Stimulated activated CD8-positive, alpha-beta memory T cell treated with anti-CD3 and anti-CD28 coated beads, Interleukin-7, amount 100 ng/mL, for 4 hours (primary cell): ENCODE results near the gene KCTD11.

Experiments used
- DNase-seq, 2 donors: peaks; one replicate each; pipeline ENCODE4 v3.0.0-alpha.2; 2020; ENCODE audit warnings: low read depth in 2 of 2

Gene KCTD11

DNA sequence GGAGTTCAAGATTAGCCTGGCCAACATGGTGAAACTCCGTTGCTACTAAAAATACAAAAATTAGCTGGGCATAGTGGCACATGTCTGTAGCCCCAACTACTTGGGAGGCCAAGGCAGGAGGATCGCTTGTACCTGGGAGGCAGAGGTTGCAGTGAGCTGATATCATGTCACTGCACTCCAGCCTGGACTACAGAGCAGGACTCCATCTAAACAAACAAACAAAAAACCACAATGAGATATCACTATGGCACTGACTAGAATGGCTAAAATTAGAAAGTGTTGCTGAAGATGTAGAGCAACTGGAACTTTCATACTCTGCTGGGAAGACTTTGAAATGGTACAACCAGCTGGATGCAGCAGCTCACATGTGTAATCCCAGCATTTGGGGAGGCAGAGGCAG, 22.4 kb downstream of the KCTD11 start:
- no peak for DNase-seq

- DNase-seq = no peak
These were observed 27.2 kb downstream of the KCTD11 start for GRCh38 chr17:7379134-7379533.

DNA sequence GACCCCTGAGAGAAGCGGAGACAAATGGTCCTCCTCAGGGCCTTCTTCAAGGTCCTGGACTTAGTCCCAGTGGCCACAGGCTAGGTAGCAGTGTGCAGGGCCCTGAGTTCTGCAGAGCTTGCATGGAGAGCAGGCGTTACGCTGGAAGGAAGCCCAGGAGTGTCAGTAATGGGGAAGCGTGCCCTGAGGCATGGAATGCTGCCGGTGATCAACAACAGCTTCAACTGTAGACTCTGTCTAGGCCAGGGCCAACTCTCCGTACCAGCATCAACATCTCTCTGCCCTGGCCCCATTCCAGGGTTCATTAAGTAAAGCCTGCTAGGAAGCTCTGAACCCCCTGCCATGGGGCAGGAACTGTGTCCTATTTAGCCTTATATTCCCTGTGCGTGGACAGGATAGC, 28.4 kb downstream of the KCTD11 start:
- no peak for DNase-seq

DNA sequence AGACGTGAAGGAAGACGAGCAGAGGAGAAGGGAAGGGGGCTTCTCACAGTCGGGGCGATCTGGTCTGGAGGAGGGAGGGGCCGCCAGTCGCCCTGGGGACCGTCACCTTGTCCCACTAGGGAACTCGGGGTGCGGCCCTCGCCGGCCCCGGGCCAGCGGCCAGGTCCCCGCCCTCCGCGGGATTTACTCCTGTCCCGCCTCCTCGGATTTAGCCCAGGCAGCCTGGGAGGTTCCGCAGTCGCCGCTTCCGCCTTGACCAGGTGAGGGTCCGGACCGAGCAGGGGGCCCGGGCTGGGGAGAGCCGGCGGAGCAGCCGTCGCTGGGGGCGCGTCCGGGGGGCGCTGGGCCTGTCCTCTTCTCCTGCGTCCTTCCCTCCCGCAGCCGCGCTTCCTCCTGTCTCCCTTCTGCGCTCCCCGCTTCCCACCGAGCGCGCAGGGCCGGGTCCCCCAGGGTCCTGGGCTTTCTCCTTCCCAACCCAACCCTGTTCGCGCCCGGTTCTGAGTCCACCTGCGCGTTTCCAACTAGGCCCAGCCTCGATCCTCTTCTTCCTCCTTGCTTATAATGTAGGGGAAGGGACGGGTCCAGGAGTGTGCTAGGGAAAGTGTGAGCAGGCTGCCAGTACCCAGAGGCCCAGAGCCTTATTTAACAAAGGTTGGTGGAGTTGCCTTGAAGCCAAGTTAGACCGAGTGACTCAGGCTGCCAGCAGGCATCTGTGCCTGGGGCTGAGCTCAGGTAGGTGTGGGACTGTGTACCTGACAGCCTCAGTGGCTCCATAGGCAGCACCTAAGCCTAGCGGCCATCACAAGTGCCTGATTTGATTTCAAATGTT, 29.1 kb downstream of the KCTD11 start, which contains the start of gene TNK1:
TSS of gene TNK1 (plus strand) at position 235 of the 829 bp plus-strand sequence. CDS start 1,838 bp downstream, outside the sequence.
- DNase-seq = no peak

- no peak for DNase-seq
These were observed 30.9 kb downstream of the KCTD11 start for GRCh38 chr17:7382901-7383300.

DNA sequence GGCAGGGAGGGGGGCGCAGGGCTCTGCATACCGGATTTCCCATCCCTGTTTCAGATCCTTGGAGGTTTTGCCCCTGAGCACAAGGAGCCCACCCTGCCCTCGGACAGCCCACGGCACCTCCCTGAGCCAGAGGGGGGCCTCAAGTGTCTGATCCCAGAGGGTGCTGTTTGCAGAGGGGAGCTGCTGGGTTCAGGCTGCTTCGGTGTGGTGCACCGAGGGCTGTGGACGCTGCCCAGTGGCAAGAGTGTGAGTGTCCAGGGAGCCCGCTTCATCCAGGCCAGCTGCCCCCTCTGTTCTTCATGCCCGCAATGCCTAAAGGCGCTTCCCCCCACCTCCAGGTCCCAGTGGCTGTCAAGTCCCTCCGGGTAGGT, 31.4 kb downstream of the KCTD11 start:
- no peak for DNase-seq

DNA sequence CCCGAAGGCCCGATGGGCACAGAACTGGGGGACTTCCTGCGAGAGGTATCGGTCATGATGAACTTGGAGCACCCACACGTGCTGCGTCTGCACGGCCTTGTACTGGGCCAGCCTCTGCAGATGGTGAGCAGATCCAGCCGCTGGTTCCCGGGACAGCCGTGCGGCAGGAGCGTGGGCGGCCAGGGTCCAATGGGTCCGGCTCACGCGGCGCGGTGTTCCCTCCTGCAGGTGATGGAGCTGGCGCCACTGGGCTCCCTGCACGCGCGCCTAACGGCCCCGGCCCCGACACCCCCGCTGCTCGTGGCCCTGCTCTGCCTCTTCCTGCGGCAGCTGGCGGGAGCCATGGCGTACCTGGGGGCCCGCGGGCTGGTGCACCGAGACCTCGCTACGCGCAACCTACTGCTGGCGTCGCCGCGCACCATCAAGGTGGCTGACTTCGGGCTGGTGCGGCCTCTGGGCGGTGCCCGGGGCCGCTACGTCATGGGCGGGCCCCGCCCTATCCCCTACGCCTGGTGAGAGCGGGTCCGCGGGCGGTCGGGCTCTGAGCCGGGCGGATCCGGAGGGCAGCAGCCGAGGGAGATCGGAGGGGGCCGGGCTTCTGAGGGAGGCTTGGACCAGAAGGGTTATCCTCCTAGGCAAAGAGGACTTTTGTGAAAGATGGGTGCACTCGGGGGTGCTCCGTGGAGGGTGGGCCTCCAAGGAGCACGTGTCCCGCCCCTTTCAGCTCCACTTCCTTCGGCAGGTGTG, 32.0 kb downstream of the KCTD11 start:
- peak; percentile 36 to 65 for DNase-seq

DNA sequence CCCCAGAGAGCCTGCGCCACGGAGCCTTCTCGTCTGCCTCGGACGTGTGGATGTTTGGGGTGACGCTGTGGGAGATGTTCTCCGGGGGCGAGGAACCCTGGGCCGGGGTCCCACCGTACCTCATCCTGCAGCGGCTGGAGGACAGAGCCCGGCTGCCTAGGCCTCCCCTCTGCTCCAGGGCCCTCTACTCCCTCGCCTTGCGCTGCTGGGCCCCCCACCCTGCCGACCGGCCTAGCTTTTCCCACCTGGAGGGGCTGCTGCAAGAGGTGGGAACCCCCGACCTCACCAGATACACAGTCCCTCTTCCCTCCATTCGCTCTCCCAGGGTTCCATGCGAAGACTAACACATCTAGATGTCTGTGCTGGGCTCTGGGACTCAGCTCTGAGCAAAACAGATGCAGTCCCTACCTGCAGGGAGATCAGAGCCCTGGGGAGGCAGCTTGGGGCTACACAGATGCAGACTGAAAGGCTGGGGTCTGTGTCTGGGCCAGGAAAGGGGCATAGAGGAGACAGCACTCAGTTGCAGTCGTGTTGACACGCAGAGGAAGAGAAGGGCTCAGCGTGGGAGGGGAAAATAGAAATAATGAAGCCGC, 32.6 kb downstream of the KCTD11 start:
- no peak for DNase-seq

GRCh38 chr17:7388856-7389255, 36.9 kb downstream of the KCTD11 start:
- no peak for DNase-seq

GRCh38 chr17:7389924-7390910, 38.3 kb downstream of the KCTD11 start:
- DNase-seq = no peak

DNA sequence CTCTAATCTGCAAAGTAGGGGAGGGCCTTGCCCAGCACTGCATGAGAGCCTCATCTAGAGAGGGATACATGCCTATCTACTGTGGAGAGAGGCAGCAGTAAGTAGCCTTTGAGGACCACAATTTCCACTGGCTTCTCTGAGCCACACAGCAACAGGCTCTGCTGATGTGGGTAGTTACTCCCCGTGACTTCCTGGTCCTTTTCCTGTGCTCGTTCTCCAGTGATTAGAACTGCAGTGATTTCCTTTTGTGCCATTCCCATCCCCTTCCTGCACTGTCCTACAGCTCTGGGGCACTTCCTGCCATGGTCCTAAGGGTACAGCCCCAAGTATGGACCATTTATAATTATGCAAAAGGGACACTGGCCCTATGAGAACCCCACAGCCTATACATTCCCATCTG, 39.3 kb downstream of the KCTD11 start:
- DNase-seq = no peak

GRCh38 chr17:7392696-7393612, 41.0 kb downstream of the KCTD11 start:
- DNase-seq = no peak

DNA sequence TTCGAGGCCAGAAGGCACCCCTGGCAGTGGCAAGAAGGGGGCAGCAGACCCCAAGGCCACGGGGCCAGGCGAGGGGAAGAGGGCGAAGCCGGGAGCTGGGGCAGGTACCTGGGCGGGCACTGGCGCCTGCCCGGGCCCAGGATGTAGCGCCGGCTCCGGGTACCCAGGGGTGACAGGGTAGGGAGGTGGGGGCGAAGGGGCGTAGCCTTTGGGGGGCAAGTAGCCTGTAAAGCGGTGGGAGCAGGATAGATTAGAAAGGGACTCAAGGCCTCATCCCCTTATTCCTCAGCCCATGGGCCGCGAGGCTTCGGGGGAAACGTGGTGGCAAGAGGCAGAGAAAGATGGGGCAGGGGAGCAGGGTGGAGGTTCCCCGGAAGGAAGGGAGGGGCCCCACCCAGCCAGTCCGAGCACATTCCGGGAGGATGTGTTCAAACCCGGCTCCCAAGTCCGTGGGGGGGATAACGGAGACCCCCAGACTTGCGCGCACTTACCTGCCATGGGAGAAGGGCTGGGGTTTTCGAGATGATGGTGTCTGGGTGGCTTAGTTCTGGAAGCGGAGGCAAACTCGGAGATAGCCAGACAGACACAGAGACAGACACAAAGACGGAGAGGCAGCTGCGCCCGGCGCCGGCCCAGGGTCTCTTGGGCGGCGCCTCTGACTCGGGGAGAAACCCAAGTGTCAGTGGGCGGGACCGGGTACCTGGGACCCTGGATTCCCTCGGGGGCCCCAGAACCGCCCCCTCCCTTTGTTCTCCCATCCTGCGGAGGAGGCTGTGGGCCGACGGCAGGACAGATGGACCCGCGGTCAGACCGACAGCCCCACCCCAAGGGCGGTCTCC, 41.9 kb downstream of the KCTD11 start:
- peak; percentile 27 to 56 for DNase-seq

GRCh38 chr17:7394452-7395191, 42.7 kb downstream of the KCTD11 start, which contains the start of gene PLSCR3:
TSS of gene PLSCR3 (minus strand) at chr17:7394525. CDS start at chr17:7394110, 415 bp downstream.
- peak; percentile 42 to 77 for DNase-seq

- DNase-seq = no peak
These were observed 44.2 kb downstream of the KCTD11 start for GRCh38 chr17:7396147-7396546.

DNA sequence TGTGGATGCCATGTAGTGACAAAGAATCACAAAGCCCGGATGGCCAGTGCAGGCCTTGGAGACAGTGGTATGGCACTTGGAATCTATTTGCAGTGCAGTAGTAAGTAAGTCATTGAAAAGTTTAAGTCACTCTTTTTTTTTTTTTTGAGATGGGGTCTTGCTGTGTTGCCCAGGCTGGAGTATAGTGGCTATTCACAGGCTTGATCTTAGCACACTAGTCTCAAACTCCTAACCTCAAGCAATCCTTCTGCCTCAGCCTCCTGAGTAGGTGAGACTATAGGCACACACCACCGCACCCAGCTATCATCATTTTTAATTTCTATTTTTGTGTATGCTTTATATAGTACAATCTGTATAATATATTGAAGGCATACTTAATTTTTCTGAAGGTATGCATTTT, 46.6 kb downstream of the KCTD11 start:
- DNase-seq = no peak

DNA sequence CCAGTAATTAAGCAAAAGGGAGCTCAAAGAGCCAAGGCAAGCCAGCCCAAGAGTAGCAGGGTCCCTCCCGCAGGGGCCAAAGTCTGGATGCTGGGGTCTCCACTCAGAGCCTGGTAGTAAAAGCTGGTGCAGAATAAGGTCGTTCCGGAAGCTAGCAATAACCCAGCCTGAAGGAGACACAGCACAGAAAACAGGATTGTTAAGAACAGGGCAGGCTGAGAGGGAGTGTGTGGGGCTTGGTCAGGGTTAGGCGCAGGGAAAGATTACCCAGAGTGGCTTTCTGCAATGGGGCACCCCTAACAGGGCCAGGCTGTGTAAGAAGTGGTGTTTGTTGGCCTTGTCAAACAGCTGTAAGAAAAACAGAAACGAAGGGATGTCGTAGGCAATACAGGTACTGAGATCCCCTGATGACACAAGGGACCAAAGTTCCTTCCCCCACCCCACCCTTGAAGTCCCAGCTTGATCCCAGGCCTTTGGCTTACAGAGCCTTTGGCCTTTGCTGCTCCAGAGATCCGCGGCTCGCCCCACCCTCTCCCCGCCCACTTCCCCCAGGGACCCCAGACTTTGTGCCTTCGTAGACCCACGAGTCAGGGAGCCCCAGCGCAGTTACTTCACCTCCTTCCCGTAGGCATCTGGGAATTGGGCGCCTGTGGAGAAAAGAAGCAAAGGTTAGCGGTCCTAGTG, 51.2 kb downstream of the KCTD11 start:
- no peak for DNase-seq

DNA sequence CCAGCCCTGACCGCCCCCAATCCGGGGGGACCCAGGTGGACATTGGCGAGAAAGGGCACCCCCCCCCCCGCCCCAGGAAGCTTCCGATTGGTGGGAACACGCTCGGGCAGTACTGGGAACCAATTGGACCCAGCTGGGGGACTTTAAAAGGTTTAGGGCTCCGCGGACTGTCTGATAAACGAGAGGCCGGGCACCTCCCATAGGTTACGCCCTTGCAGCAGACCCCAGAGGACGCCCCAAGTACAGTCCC, 51.7 kb downstream of the KCTD11 start:
- no peak for DNase-seq
